Islet precursor cell (in vitro differentiated cells): ENCODE data around the gene ZBTB17.

Source experiments
- DNase-seq: peaks from one replicate; pipeline ENCODE4 v3.0.0-alpha.2; 2018

Gene ZBTB17

DNA sequence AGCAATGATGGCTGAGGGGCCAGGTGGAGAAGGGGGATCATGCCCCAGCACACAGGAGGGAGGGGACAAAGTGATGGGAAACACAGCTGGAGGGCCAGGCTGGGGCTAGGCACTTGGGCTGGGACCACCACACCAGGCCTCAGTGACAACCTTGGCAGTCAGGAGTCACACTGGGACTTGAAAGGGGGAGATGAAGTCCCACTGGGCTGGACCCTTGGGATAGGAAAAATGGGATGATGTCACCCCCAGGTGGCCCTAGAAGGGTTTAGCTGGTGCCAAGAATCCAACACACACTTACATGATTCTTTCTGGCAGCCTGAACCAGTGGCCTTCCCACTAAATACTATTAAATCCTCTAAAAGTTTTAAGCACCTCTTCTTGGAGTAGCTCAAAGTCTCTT, 17.1 kb downstream of the ZBTB17 start:
- DNase-seq, result no peak

DNA sequence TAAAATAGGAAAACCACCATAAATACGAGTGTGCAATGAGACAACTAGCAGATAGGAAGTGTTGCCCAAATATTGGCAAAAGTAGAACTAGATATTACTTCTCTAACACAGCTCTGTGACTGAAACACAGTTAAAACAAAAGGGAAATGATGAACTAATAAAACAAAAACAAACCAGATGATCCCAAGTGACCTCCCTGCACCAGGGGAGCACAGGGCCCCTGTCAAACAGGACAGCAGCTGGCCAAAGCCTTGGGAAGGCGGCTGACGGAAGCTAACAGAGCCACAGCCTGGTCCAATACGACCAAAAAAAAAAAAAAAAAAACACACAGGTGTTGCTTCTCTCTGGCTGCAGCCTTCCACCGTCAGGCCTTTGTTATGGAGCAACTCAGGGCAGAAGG, 17.8 kb downstream of the ZBTB17 start:
- DNase-seq, result no peak

- peak; percentile 75 for DNase-seq
These were observed 18.4 kb downstream of the ZBTB17 start for GRCh38 chr1:15957221-15958095.

DNA sequence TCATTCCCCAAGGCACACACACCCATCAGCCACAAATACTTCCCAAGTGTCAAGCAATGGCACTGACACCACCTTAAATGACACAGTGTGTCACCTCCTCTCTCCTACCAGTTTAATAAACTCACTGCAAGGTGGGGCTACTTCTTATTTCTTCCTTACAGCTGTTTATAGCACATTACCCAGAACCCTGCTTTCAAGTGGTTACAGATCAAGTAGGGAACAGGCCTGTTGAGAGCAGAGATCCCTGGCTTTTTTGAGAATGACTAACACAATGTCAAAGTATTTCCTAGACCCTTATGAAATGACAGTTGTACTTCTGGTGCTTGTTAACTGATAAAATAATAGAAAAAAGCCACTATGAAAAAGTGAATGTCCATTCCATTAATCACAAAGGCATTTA, 19.8 kb downstream of the ZBTB17 start:
- no peak for DNase-seq

DNA sequence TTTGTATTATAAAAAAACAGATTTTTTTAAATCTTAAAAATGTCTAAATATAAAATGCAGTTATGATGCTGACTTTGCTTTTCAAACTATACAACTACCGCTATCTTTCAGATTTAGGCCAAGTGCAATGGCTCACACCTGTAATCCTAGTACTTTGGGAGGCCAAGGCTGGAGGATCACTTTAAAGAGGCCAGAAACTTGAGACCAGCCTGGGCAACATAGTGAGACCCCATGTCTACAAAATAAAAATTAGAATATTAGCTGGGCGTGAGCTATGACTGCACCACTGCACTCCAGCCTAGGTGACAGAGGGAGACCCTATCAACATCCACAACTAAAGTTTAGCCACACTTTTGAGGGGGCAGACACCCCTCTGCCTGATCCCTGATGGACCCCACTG, 20.3 kb downstream of the ZBTB17 start:
- no peak for DNase-seq

- no peak for DNase-seq
These were observed 21.6 kb downstream of the ZBTB17 start for GRCh38 chr1:15954316-15954715.

- DNase-seq, result no peak
These were observed 22.1 kb downstream of the ZBTB17 start for GRCh38 chr1:15953791-15954241.

DNA sequence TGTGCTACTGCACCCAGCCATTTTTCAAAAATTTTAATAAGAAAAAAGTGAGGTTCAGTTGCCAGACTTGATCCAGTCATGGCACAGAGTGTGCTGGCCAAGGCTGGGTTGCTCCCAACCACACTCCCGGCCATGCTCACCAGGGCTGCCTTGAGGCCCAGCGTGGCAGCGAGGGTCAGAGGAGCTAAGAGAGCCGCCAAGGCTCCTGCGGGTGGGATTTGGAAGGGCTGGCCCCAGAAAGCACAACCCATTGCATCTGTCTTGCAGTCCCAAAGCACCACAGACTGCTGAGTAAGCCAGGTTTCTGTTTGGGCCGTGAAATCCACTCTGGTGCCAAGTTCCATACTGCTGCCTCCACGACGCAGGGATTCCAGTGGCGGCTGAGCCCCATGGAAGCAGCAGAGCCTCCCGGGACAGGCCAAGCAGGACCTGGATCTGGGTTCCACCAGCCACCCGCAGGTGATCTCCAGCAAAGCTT, 22.6 kb downstream of the ZBTB17 start:
- DNase-seq, result no peak

GRCh38 chr1:15952317-15953258, 23.3 kb downstream of the ZBTB17 start:
- no peak for DNase-seq

DNA sequence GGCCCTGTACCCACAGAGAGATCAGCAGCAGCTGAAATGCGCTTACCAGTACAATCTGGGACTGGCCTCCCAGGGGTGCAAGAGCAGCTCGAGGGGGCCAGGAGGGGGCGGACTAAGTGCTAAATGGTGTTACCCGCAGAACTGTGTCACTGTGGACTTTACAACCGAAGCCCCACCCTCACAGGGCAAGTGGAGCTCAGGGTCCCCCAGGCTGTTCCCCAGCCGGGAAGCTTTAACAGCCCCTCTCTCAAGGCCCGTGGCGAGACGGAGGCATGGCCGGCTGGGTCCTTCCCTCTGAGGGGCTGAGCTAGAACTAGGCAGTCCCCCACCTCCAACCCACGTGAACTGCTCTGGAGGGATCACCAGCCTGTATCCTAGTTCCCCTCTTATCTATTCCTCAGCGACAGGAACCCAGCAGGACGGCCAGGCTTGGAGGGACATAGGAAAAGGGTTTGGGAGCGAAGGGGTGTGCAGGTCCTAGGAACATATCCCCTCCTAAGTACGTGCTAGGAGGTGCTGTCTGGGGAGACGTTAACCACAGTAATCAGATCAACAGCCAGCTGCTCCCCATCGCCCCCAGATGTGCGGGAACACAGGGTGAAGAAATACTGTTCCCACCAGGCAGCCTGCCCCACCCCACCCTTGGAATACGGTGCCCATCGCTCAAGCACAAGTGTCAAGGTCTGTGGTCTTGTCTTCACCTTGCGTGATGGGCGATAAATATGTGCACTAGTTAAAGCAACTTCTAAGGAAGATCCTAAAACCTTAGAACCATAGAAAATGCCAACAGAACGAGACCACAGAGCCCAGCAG, 24.4 kb downstream of the ZBTB17 start:
- peak; percentile 51 for DNase-seq

GRCh38 chr1:15950763-15951295, 25.1 kb downstream of the ZBTB17 start:
- no peak for DNase-seq

GRCh38 chr1:15950302-15950701, 25.6 kb downstream of the ZBTB17 start:
- DNase-seq, result no peak

DNA sequence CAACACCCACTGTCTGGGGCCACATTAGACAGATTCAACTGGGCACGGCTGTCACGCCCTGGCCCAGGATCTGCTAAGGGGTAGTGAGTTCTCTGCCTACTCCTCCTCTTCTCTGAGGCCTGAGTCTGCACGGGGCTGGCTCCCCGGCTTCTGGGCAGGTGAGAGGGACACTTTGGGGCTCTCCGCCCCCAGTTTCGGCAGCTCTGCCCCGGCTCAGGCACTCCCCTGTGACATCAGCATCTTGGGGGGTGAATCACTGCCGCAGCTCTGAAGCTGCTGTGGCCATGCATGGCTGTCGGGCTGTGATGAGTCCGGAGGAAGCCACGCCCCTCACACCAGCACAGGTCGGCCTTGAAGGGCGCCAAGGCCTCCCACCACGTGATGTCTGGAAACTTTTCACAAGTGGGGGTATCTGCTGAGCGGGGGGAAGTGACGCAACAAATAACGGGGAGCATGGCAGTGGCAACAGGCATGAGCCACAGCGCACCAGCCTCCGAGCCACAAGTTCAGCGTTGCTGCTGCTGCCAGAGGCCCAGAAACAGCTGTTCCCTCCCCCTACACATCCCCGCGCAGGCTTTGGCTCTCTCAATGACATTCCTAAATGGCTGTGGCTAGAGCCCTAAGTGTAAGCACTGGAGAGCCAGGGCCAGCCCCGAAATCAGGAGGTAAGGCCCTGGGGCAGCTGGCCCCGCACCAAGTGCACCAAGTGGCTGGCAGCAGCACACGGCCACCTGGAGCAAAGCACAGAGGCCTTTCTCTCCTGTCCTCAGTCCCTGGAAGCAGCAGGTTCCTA, 26.3 kb downstream of the ZBTB17 start:
- peak; percentile 92 for DNase-seq

GRCh38 chr1:15948595-15949452, 27.1 kb downstream of the ZBTB17 start:
- no peak for DNase-seq

DNA sequence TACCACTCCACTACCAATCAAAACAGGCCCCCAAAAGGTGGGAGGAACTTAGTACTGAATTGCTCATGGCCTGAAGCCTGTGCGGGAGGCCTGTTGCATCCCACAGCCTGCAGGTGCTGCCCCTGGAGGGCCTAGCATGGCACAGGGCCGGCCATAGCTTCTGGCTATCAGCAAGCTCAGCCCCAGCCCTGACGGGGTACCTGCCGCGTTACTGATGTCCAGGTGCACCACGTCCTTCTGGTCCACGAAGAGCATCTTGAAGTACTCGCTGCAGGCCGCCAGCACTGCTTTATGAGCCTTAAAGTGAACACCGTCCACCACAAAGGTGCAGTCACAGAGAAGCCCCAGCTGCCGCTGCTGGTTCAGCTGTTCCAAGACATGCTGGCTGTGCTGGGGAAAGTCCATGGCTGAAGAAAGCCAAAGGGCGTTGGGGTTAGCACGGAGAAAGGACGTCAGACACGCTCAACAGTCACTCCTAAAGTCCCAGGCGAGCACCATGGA, 27.8 kb downstream of the ZBTB17 start:
- DNase-seq, result no peak

DNA sequence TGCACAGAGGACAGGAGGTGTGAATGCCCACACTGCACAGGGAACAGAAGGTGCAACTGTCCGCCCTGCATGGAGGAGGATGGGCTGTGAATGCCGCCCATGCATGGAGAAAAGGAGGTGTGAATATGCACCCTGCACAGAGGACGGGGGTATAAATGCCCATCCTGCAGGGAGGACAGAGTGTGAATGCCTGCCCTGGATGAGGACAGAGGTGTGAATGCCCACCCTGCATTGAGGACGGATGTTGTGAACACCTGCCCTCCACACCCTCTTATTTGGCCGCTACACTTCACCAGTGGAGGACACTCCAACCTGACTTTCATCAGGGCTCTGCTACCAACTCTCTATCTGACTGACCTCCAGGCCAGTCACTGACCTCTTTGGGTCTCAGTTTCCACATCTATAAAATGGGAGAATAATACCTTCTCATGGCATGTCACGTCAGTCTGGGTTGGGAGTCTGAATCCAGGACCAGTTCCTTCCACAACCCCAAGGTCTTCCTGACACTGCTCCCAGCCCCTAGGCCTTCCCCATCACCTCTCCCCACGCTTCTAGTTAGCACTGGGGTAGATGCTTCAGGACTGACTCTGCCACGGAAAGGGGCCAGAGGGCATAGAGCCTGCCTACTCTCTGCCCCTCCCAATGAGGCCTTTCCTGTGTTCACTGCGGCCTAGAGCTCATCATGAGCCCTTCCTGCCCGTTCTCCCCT, 28.4 kb downstream of the ZBTB17 start:
- no peak for DNase-seq

- no peak for DNase-seq
These were observed 29.1 kb downstream of the ZBTB17 start for GRCh38 chr1:15946571-15947381.

DNA sequence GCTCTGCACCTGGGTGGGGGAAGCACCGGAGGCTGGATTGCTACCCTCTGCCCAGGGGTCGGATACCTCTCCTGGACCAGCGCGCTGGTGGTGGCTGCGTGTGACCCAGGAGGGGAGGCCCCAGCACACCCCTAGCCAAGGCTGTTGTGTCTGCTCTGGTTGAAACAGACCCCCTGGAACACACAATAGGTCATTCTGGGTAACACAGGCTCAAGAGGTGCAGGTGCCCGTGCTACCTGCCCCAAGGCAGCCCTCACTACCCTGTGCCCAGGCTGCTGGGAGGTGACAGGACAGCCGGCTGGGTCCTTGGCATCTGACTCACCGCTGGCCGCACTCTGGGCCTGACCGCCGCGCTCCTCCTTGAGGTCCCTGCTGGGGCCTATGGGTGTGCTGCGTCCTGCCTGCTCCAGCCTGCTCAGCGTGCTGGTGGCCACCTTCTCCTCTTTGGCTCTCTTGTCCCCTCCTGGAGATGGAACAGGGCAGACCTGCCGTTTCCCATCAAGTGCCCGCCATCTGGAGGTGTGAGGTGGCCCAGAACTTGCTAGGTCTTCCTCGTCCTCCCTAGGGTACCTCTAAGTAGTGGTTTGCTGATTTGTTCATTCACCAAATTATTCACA, 30.0 kb downstream of the ZBTB17 start:
- DNase-seq, result no peak
